ENCODE data around the gene SDCCAG8.

Gene SDCCAG8

DNA sequence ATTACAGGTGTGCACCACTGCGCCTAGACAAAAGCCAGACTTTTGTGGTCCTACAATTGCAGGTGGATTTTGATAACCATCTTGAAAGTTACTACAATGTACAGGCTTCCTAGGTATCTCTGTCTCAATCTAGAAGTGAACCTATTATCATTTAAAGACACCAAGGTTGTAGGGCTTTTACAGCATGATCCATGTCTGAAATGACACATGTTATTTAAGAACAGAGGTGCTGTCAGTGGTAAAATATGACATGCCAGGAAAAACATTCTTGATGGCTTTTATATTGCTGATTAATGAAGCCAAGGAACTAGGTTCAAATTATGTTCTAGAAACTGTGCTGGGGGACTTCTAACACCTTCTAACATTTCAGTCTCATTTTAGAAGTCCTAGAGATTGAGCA lies 253.1 kb downstream of the SDCCAG8 start:
- TF ChIP-seq, protein P1, sequence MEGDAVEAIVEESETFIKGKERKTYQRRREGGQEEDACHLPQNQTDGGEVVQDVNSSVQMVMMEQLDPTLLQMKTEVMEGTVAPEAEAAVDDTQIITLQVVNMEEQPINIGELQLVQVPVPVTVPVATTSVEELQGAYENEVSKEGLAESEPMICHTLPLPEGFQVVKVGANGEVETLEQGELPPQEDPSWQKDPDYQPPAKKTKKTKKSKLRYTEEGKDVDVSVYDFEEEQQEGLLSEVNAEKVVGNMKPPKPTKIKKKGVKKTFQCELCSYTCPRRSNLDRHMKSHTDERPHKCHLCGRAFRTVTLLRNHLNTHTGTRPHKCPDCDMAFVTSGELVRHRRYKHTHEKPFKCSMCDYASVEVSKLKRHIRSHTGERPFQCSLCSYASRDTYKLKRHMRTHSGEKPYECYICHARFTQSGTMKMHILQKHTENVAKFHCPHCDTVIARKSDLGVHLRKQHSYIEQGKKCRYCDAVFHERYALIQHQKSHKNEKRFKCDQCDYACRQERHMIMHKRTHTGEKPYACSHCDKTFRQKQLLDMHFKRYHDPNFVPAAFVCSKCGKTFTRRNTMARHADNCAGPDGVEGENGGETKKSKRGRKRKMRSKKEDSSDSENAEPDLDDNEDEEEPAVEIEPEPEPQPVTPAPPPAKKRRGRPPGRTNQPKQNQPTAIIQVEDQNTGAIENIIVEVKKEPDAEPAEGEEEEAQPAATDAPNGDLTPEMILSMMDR (IDR thresholded peaks at IDR 0.05; ENCODE audit: low read depth, low read length) = no peak
- no peaks in the 10 kb centered on the region for H3K9me3 ChIP-seq
- 0 out of 2 replicates have a peak, but pooled peaks cover 3% of the 10 kb centered on the region for H3K36me3 ChIP-seq
- no peak for DNase-seq
- no peaks in the 10 kb centered on the region for H3K27me3 ChIP-seq
- no peak overlapping the region for H3K4me3 ChIP-seq (ENCODE audit: low read depth, low read length)
- no peaks in the 10 kb centered on the region for H3K4me1 ChIP-seq

DNA sequence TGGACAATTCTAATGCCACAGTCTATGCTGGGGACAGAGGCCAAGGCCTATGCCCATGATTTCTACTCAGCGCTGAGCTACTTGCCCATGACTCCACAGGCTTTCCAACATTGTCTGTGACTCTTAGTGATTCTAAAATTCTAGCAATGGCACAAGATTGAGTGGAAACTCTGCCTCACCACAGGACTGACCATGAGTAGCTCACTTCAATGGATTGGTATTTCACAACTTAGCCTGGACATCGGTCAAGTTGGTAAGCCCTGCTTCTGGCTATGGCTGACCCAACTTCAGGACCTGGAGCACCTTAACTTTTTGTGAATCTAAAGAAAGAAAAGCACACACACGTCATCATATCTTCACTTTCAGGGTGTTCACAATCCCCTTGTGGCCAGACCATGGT lies 255.1 kb downstream of the SDCCAG8 start:
- Histone ChIP-seq H3K27me3 (no peaks in the 10 kb centered on the region), H3K4me3 (ENCODE audit: low read depth, low read length) (no peak overlapping the region), H3K36me3 (0 out of 2 replicates have a peak, but pooled peaks cover 3% of the 10 kb centered on the region), H3K9me3 (no peaks in the 10 kb centered on the region), H3K4me1 (no peaks in the 10 kb centered on the region)
- TF ChIP-seq, protein P1 (IDR thresholded peaks at IDR 0.05; ENCODE audit: low read depth, low read length) = no peak
- DNase-seq = no peak

DNA sequence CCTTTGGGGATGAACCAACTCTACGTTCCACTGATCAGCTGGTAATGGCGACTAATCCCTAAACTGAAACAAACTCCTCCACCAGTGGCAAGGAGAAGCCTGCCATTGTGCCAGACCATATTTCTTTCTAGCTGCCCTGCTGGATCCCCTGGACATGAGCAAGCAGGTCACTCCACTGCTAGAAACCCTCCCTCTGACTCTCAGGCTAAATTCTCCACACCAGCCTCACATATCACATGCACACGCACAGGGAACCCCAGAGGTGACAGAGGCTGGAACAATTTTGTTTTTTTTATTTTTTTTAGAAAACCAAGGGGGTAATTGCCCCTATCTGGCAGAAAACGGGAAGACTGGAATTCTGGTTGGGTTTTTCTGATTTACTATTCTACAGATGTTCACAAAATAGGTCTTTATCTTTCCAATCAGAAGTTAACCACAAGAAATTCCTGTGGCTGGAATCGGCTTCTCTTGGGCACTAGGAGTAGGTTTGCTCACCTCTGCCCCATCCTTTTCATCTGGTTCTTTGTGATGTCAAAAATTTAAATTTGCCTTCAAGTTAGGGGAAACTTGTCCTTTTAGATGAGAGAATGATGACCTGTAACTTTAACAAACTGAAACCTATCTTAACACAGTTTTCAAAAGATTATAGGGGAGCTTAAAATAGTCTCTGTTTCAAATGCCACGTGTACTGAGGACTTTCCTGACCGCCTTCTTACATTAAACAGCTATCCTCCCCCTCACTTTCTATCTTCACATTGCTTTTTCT lies 258.1 kb downstream of the SDCCAG8 start:
- no peak for DNase-seq
- no peaks in the 10 kb centered on the region for H3K27me3 ChIP-seq
- H3K4me3 ChIP-seq (ENCODE audit: low read depth, low read length) = no peak overlapping the region
- H3K36me3 ChIP-seq = no peaks in the 10 kb centered on the region
- TF ChIP-seq, protein P1 (IDR thresholded peaks at IDR 0.05; ENCODE audit: low read depth, low read length) = no peak
- H3K4me1 ChIP-seq = no peaks in the 10 kb centered on the region
- no peaks in the 10 kb centered on the region for H3K9me3 ChIP-seq

DNA sequence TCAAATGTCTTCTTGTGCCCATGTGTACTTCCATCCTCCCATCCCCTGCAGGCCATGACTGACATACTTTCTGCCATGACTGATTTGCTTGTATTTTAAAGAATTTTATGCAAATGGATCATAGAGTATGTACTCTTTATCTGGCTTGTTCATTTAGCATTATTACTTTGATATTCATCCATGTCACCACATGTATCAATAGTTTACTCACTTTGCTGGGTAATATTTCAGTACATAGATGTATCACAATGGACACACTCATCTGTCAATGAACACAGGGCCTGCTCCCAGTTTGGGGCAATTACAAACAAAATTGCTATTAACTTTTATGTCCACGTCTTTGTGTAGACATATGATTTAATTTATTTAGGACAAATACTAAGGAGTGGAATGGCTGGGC lies 259.1 kb downstream of the SDCCAG8 start:
- TF ChIP-seq, protein P1 (IDR thresholded peaks at IDR 0.05; ENCODE audit: low read depth, low read length) = no peak
- H3K4me1 ChIP-seq = no peaks in the 10 kb centered on the region
- no peaks in the 10 kb centered on the region for H3K9me3 ChIP-seq
- no peaks in the 10 kb centered on the region for H3K27me3 ChIP-seq
- H3K36me3 ChIP-seq = no peaks in the 10 kb centered on the region
- no peak overlapping the region for H3K4me3 ChIP-seq (ENCODE audit: low read depth, low read length)
- DNase-seq = no peak

DNA sequence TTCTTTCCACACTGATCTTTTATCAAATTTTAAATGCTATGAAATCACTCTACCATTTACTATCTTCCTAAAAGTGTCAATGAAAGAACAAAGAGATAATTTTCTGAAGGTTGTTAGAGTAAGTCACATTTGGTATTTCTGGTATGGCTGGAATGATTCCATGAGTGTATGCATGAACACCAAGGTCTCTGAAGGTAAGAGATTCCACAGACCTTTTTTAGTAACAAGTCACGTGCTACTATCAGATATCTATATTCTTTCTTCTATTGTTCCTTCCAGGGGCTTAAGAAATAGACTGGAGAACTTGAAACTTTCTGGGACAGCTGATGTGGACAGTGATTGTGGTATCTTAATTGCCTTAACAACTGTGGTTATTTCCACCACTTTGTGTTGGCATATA lies 265.0 kb downstream of the SDCCAG8 start:
- TF ChIP-seq, protein P1 (IDR thresholded peaks at IDR 0.05; ENCODE audit: low read depth, low read length) = no peak
- H3K9me3 ChIP-seq = no peaks in the 10 kb centered on the region
- no peaks in the 10 kb centered on the region for H3K27me3 ChIP-seq
- no peak overlapping the region for H3K4me3 ChIP-seq (ENCODE audit: low read depth, low read length)
- H3K4me1 ChIP-seq = no peaks in the 10 kb centered on the region; the same call in 1 of the 2 replicates
- no peaks in the 10 kb centered on the region for H3K36me3 ChIP-seq
- DNase-seq = no peak

DNA sequence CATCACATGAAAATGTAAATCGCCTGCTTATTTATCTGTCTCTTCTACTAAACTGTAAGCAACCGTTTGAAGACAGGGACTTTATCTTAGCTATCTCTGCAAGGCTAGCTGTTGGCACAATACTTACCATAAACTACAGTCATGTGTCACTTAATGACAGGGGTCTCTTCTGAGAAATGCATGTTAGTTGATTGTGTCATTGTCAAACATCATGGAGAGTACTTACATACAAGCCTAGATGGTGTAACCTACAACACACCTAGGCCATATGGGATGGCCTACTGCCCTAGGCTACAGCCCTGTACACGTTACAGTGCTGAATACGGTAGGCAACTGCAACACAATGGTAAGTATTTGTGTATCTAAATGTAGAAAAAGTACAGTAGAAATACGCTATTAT lies 267.9 kb downstream of the SDCCAG8 start:
- Histone ChIP-seq H3K36me3 (no peaks in the 10 kb centered on the region; the same call in 1 of the 2 replicates), H3K9me3 (no peaks in the 10 kb centered on the region), H3K4me3 (ENCODE audit: low read depth, low read length) (no peak overlapping the region), H3K4me1 (no peaks in the 10 kb centered on the region; the same call in 1 of the 2 replicates), H3K27me3 (no peaks in the 10 kb centered on the region)
- TF ChIP-seq, protein P1 (IDR thresholded peaks at IDR 0.05; ENCODE audit: low read depth, low read length) = no peak
- DNase-seq = no peak

All from BE2C (cell line).